Endothelial cell of umbilical vein (primary cell): Measurements from ENCODE around the gene SEC22A. TPM values are rescaled to one million over a fixed set of nuclear protein-coding genes. Genes with fewer than 3 reads are reported as not detected.

Source experiments
- BruUV-seq: library from RNA; stranded (reverse); fragments of 400-500 nt; replicated peaks from 2 replicates; lab custom pipeline; 2021; lab: Mats Ljungman, UMichigan
- CTCF ChIA-PET: fragments of 300-600, 350-600 bp; sonication (Branson Sonifier 250); formaldehyde crosslinking; loops from one replicate; lab custom pipeline; 2021; ENCODE audit warnings: antibody characterized with exemption, inconsistent platforms; lab: Charles Lee
- POLR2A ChIA-PET: fragments of 300-600, 350-600 bp; sonication (Branson Sonifier 250); formaldehyde crosslinking; loops from one replicate; lab custom pipeline; 2021; ENCODE audit warnings: antibody characterized with exemption, inconsistent platforms; lab: Charles Lee
- DNase-seq: peaks from one replicate; pipeline ENCODE4 v3.0.0-alpha.2; 2011; ENCODE audit warnings: low read depth, low spot score
- FAIRE-seq: peaks from 2 replicates; lab custom pipeline; 2011; peaks lifted over from hg19 to GRCh38; lab: Jason Lieb, UNC
- H2AFZ ChIP-seq: 2 replicates; pipeline ENCODE4 v1.6.0; 2012; ENCODE audit warnings: low read depth, low read length, control low read depth, inconsistent platforms
- H3K27ac ChIP-seq: 2 replicates; pipeline ENCODE4 v1.5.1; 2011; ENCODE audit warnings: low read depth, mild to moderate bottlenecking, control low read depth, low read length, moderate library complexity; ENCODE audit not compliant: insufficient read depth
- H3K27me3 ChIP-seq, 2 experiments: 2 replicates each; pipeline versions ENCODE4 v1.6.0 to v1.6.1; 2011; ENCODE audit warnings: low read length in 2 of 2, mixed read lengths in 1 of 2; ENCODE audit not compliant: control insufficient read depth in 2 of 2, insufficient read depth in 2 of 2
- H3K36me3 ChIP-seq, 2 experiments: 2 replicates in 1 of 2; 3 replicates in 1 of 2; pipeline ENCODE4 v1.5.1; 2011; ENCODE audit warnings: low read length in 2 of 2, mild to moderate bottlenecking in 1 of 2, moderate library complexity in 1 of 2; ENCODE audit not compliant: control insufficient read depth in 2 of 2, insufficient read depth in 2 of 2; ENCODE audit errors: extremely low read depth in 1 of 2
- H3K4me1 ChIP-seq: 3 replicates; pipeline ENCODE4 v1.5.1; 2011; ENCODE audit warnings: mild to moderate bottlenecking, low read length; ENCODE audit not compliant: control insufficient read depth, insufficient read depth; ENCODE audit errors: extremely low read depth
- H3K4me2 ChIP-seq: 2 replicates; pipeline ENCODE4 v1.6.1; 2011; ENCODE audit warnings: low read length, control low read depth, mixed read lengths; ENCODE audit not compliant: insufficient read depth
- H3K4me3 ChIP-seq, 3 experiments: fragments of 200-600 bp in 1 of 3; sonication (generic), shearing (Covaris generic) in 1 of 3; replicated peaks in 1 of 3; 2 replicates each; pipeline ENCODE4 v1.5.1; 2011 to 2016; ENCODE audit warnings: control low read depth in 3 of 3, low read length in 3 of 3, mild to moderate bottlenecking in 2 of 3, inconsistent platforms in 1 of 3, low read depth in 1 of 3, moderate library complexity in 1 of 3; ENCODE audit not compliant: insufficient read depth in 1 of 3
- H3K79me2 ChIP-seq: 2 replicates; pipeline ENCODE4 v1.6.0; 2012; ENCODE audit warnings: low read length, inconsistent platforms; ENCODE audit not compliant: control insufficient read depth, insufficient read depth
- H3K9ac ChIP-seq: replicated peaks from 2 replicates; pipeline ENCODE3; 2011; ENCODE audit warnings: low read length, control low read depth; ENCODE audit not compliant: insufficient read depth; ENCODE audit errors: extremely low read depth
- H3K9me1 ChIP-seq: replicated peaks from 3 replicates; pipeline ENCODE4 v1.6.0; 2011; ENCODE audit warnings: mild to moderate bottlenecking, low read length; ENCODE audit not compliant: control insufficient read depth, insufficient read depth; ENCODE audit errors: extremely low read depth
- H3K9me3 ChIP-seq: replicated peaks from 2 replicates; pipeline ENCODE4 v1.5.1; 2012; ENCODE audit warnings: low read length, inconsistent platforms; ENCODE audit not compliant: control insufficient read depth, insufficient read depth
- H4K20me1 ChIP-seq: replicated peaks from 2 replicates; pipeline ENCODE3; 2011; ENCODE audit warnings: mild to moderate bottlenecking, low read length; ENCODE audit not compliant: control insufficient read depth, insufficient read depth; ENCODE audit errors: extremely low read depth
- CTCF ChIP-seq, 2 donors: IDR thresholded peaks; 1 replicate in 1 of 2; 2 replicates in 1 of 2; pipeline ENCODE4 v1.5.1; 2011; ENCODE audit warnings: low read length in 2 of 2, mild to moderate bottlenecking in 2 of 2, moderate library complexity in 2 of 2, control low read depth in 1 of 2, inconsistent platforms in 1 of 2, low read depth in 1 of 2; ENCODE audit not compliant: insufficient read depth in 1 of 2; ENCODE audit errors: extremely low read depth in 1 of 2
- EZH2 ChIP-seq: IDR thresholded peaks from 2 replicates; pipeline ENCODE4 v1.6.1; 2012; ENCODE audit warnings: borderline replicate concordance, low read depth, mild to moderate bottlenecking, moderate library complexity, low read length, inconsistent platforms; ENCODE audit not compliant: severe bottlenecking
- FOS ChIP-seq: IDR thresholded peaks from 2 replicates; pipeline ENCODE4 v1.6.1; 2011; ENCODE audit warnings: mild to moderate bottlenecking, low read length, moderate library complexity, borderline replicate concordance; ENCODE audit not compliant: insufficient read depth
- GATA2 ChIP-seq: IDR thresholded peaks from 2 replicates; pipeline ENCODE4 v1.7.0; 2011; ENCODE audit warnings: low read depth, mild to moderate bottlenecking, moderate library complexity, mixed read lengths, low read length; ENCODE audit not compliant: insufficient read length, insufficient read depth
- JUN ChIP-seq: IDR thresholded peaks from 2 replicates; pipeline ENCODE4 v1.6.1; 2011; ENCODE audit warnings: borderline replicate concordance, low read depth; ENCODE audit not compliant: insufficient read length, insufficient read depth
- MAX ChIP-seq: IDR thresholded peaks from 2 replicates; pipeline ENCODE4 v1.6.1; 2011; ENCODE audit not compliant: insufficient read depth, insufficient read length
- MYC ChIP-seq: IDR thresholded peaks from one replicate; pipeline ENCODE4 v1.6.1; 2011; ENCODE audit warnings: mild to moderate bottlenecking, low read depth, low read length
- POLR2A ChIP-seq: IDR thresholded peaks from 2 replicates; pipeline ENCODE4 v1.6.1; 2012; ENCODE audit warnings: low read depth, mild to moderate bottlenecking, control low read depth, low read length
- POLR2AphosphoS5 ChIP-seq: IDR thresholded peaks from 2 replicates; pipeline ENCODE4 v1.6.1; 2012; ENCODE audit warnings: low read depth, mild to moderate bottlenecking, control low read depth, low read length, moderate library complexity; ENCODE audit not compliant: insufficient read depth
- dilution Hi-C: fragments of 300-500 bp; cut with MboI; formaldehyde crosslinking; loops from one replicate; pipeline ENCODE4 v1.15.0; 2019; ENCODE audit warnings: low sequenced_read_pairs; ENCODE audit not compliant: extremely low pct_ligation_motif_present
- intact Hi-C: fragments of 100-400 bp; cut with micrococcal nuclease; formaldehyde crosslinking; loops from one replicate; pipeline ENCODE4 v1.10.0; 2022
- polyA plus RNA-seq, 4 experiments: library from polyadenylated mRNA; depleted of rRNA in 3 of 4; stranded (reverse) in 3 of 4; unstranded in 1 of 4; fragments of >200 nt; gene quantifications; 2 replicates each; pipeline versions ENCODE4 v1.2.1 to v1.2.3, GENCODE V29; 2011 to 2012; ENCODE audit warnings: missing spikeins in 1 of 4
- total RNA-seq: library from RNA; stranded (reverse); gene quantifications from 2 replicates; pipeline ENCODE4 v1.2.3, GENCODE V29; 2021

The SEC22A gene
- total and polyA plus RNA-seq, 2 donors (not counting 3 experiments of a cell fraction or from before 2014, with no cell fraction given): 20.1 to 26.8 TPM

- Histone ChIP-seq H3K9me3 (no peaks in the 10 kb centered on the region), H4K20me1 (no peaks in the 10 kb centered on the region), H3K36me3 (no peaks in the 10 kb centered on the region), H3K4me3 (no peak overlapping the region), H3K4me2 (no peak overlapping the region), H2AFZ (no peak overlapping the region), H3K79me2 (no peaks in the 10 kb centered on the region), H3K27ac (no peak overlapping the region), H3K27me3 (no peaks in the 10 kb centered on the region), H3K4me1 (no peaks in the 10 kb centered on the region), H3K9me1 (no peaks in the 10 kb centered on the region), H3K9ac (no peak overlapping the region)
- TF ChIP-seq MAX (no peak), CTCF (IDR thresholded peaks at IDR 0.05; ENCODE audit: extremely low read depth in 1 of 2, insufficient read depth in 1 of 2, low read depth in 1 of 2, low read length in 2 of 2) (no peak), MYC (no peak), POLR2AphosphoS5 (no peak), FOS (no peak), JUN (no peak), EZH2 (no peak), POLR2A (no peak), GATA2 (no peak)
- FAIRE-seq (no peak), DNase-seq (no peak)
- ChIA-PET CTCF (no interaction called here), POLR2A (no interaction called here)
- dilution Hi-C loops (no loop called here), intact Hi-C loops (no loop called here)
- BruUV-seq: no TSS peak
These were observed 61.1 kb downstream of the SEC22A start for GRCh38 chr3:123262868-123263267.
